ENCODE measurements around the gene GULP1. TPM values are rescaled to one million over a fixed set of nuclear protein-coding genes. Genes with fewer than 3 reads are reported as not detected.

Gene GULP1
- total and polyA plus RNA-seq, 10 of the 15 experiments (the other 5 are each of a cell fraction or from before 2014, with no cell fraction given), result 0.02 to 1.3 (median 0.15) TPM; not detected in 5

DNA sequence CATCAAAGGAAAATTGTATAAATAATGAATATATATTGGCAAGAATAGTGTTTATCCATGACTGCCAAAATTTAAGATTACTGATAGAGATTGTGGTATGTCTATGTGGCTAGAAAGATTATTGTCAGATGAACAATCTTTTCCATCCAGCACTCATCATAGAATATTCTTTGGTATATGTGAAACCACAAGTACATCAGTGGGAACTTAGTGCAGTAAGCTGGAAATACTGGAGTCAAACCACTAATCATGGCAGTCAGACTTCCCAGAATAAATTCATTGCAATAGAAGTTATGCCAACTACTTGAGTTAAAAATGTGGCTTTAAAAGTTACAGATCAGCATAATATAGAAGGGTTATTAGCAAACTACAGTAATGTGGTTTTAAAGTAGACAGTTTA lies 310.3 kb downstream of the GULP1 start (continued):
- TF ChIP-seq, protein P1, sequence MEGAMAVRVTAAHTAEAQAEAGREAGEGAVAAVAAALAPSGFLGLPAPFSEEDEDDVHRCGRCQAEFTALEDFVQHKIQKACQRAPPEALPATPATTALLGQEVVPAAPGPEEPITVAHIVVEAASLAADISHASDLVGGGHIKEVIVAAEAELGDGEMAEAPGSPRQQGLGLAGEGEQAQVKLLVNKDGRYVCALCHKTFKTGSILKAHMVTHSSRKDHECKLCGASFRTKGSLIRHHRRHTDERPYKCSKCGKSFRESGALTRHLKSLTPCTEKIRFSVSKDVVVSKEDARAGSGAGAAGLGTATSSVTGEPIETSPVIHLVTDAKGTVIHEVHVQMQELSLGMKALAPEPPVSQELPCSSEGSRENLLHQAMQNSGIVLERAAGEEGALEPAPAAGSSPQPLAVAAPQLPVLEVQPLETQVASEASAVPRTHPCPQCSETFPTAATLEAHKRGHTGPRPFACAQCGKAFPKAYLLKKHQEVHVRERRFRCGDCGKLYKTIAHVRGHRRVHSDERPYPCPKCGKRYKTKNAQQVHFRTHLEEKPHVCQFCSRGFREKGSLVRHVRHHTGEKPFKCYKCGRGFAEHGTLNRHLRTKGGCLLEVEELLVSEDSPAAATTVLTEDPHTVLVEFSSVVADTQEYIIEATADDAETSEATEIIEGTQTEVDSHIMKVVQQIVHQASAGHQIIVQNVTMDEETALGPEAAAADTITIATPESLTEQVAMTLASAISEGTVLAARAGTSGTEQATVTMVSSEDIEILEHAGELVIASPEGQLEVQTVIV (IDR thresholded peaks at IDR 0.05; ENCODE audit: borderline replicate concordance, partially characterized antibody), result no peak
- TF ChIP-seq WRNIP1 (IDR thresholded peaks at IDR 0.05; ENCODE audit: borderline replicate concordance, low read depth, low read length) (no peak), IKZF2 (IDR thresholded peaks at IDR 0.05) (no peak)

DNA sequence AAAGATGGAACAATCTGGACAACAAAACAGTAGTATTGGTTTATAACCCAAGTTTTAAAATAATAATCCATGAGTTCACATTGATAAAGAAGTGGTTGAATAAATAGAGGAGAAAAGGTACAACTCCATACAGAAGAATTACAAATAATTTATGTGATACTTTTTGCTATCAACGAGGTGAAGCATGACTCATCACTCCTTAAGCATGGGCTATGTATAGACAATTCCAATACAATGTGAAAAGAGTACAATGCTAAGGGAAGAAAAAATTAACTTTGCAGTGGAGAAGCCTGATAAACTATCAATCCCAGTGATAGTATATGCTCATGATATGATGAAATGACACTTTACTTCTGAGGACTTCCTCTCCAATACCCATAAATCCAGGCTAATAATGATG lies 312.9 kb downstream of the GULP1 start:
- intact Hi-C loops (cut with micrococcal nuclease; ENCODE audit: unreplicated experiment) (no loop called here), in situ Hi-C loops (cut with MboI) (no loop called here)
- CTCF ChIA-PET, result no interaction called here
- no TSS peak for BruUV-seq (replicated peaks)
- Histone ChIP-seq H3K36me3 (ENCODE audit: control insufficient read depth in 2 of 2, insufficient read depth in 2 of 2, low read length in 1 of 2) (no peaks in the 10 kb centered on the region), H3K4me1 (ENCODE audit: control insufficient read depth, insufficient read depth, low read length) (no peaks in the 10 kb centered on the region), H3K4me3 (no peak overlapping the region), H3K4me2 (ENCODE audit: control insufficient read depth, insufficient read depth) (no peak overlapping the region), H3K27me3 (replicated peaks in 1 of 2; ENCODE audit: control insufficient read depth in 2 of 2, insufficient read depth in 2 of 2, low read length in 1 of 2) (no peaks in the 10 kb centered on the region), H3K79me2 (ENCODE audit: control insufficient read depth, insufficient read depth, low read length) (no peaks in the 10 kb centered on the region), H4K20me1 (ENCODE audit: control insufficient read depth, insufficient read depth) (no peaks in the 10 kb centered on the region), H3K27ac (ENCODE audit: control insufficient read depth, insufficient read depth) (no peak overlapping the region), H3K9ac (ENCODE audit: control insufficient read depth, insufficient read depth, low read length) (no peak overlapping the region), H2AFZ (ENCODE audit: control insufficient read depth, low read depth, low read length) (no peak overlapping the region), H3K9me3 (replicated peaks; ENCODE audit: control insufficient read depth, insufficient read depth, low read length) (no peaks in the 10 kb centered on the region)
- SMC1A ChIA-PET (ENCODE audit: uncharacterized antibody, unreplicated experiment), result no interaction called here
- FAIRE-seq (no peak), DNase-seq (ENCODE audit: low read depth, low spot score) (no peak), ATAC-seq (no peak)
- RAD21 ChIA-PET (ENCODE audit: unreplicated experiment), result no interaction called here
- 0% methylated on average over 1 of the region's 1 CpG for WGBS (ENCODE audit: insufficient coverage, insufficient replicate concordance, low lambda C conversion rate, missing lambda C conversion rate)
- POLR2A ChIA-PET, result no interaction called here
- TF ChIP-seq JUND (IDR thresholded peaks at IDR 0.05; ENCODE audit: low read depth, low read length), result no peak
- TF ChIP-seq BACH1 (IDR thresholded peaks at IDR 0.05; ENCODE audit: borderline replicate concordance), result no peak
- no peak for TF ChIP-seq MEF2A (IDR thresholded peaks at IDR 0.05; ENCODE audit: insufficient read depth, low read depth, low read length)
- no peak for TF ChIP-seq MTA2 (IDR thresholded peaks at IDR 0.05; ENCODE audit: low read depth)
- TF ChIP-seq RCOR1 (conservative IDR thresholded peaks at IDR 0.05; ENCODE audit: low read depth, low read length), result no peak
- no peak for TF ChIP-seq TARDBP (IDR thresholded peaks at IDR 0.05; ENCODE audit: borderline replicate concordance)
- TF ChIP-seq STAT1 (conservative IDR thresholded peaks at IDR 0.05), result no peak
- TF ChIP-seq, protein P2, sequence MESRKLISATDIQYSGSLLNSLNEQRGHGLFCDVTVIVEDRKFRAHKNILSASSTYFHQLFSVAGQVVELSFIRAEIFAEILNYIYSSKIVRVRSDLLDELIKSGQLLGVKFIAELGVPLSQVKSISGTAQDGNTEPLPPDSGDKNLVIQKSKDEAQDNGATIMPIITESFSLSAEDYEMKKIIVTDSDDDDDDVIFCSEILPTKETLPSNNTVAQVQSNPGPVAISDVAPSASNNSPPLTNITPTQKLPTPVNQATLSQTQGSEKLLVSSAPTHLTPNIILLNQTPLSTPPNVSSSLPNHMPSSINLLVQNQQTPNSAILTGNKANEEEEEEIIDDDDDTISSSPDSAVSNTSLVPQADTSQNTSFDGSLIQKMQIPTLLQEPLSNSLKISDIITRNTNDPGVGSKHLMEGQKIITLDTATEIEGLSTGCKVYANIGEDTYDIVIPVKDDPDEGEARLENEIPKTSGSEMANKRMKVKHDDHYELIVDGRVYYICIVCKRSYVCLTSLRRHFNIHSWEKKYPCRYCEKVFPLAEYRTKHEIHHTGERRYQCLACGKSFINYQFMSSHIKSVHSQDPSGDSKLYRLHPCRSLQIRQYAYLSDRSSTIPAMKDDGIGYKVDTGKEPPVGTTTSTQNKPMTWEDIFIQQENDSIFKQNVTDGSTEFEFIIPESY (IDR thresholded peaks at IDR 0.05), result no peak
- no peak for TF ChIP-seq SIN3A (IDR thresholded peaks at IDR 0.05; ENCODE audit: low read depth, low read length)
- no peak for TF ChIP-seq RAD21 (IDR thresholded peaks at IDR 0.05; ENCODE audit: insufficient read depth, low read depth, low read length)
- TF ChIP-seq ZZZ3 (IDR thresholded peaks at IDR 0.05; ENCODE audit: control insufficient read depth, insufficient read length, low read depth), result no peak
- no peak for TF ChIP-seq BCL11A (IDR thresholded peaks at IDR 0.05; ENCODE audit: low read depth, low read length)
- TF ChIP-seq TCF3 (IDR thresholded peaks at IDR 0.05; ENCODE audit: borderline replicate concordance, insufficient read depth, low read depth, low read length), result no peak
